ENCODE results near the gene UBE2D2. TPM values are rescaled to one million over a fixed set of nuclear protein-coding genes. Genes with fewer than 3 reads are reported as not detected.

Gene UBE2D2
- total RNA-seq, 3 donors from 2014 or later, result 139 to 145 (median 140) TPM

DNA sequence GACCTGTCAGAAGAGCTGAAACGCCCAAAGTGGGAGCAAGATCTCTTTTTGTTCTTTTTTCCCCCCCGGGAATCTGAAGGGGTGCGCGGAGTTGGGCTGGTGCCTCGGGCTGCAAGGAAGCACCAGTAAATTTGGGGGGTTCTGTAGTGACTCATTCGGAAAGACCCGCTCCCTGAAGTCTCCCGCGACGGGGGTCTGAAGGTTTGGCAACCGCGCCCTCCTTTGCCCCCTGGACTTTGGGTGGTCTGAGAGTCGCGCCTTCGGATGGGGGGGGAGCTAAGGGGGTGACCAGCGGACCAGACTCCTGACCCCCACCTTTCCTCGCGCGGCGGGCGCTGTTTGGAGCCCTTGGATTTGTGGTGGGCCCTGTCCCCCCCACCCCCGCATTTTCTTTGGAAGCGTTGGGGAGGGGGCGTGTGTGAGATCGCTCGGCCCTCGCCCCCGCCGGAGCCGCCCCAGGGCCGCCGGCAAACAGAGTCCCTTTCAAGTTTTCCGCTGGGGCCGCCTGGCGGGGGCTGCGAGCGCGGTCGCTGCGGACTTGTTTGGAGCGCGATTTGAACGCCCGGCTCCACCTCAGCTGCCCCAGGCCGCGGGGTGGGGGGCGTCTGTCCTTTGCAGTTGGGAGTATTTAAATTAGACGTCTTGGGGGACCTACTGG is 89.0 kb downstream of the UBE2D2 start:
- Histone ChIP-seq H3K4me3 (peak overlapping the region; percentile 80), H3K4me1 (ENCODE audit: low read depth) (peaks cover 40% of the 10 kb centered on the region), H3K36me3 (ENCODE audit: low read depth) (no peaks in the 10 kb centered on the region), H3K9me3 (no peaks in the 10 kb centered on the region)
- TF ChIP-seq CTCF (IDR thresholded peaks at IDR 0.05), result peak; percentile 17
- no peak for ATAC-seq
- intact Hi-C loops (cut with DNase I, micrococcal nuclease), result no loop called here
- DNase-seq, result peak in 2 of 3 donors; percentile 71 to 74

- peak; percentile 61 to 65 (median 63) for DNase-seq
- Histone ChIP-seq H3K4me1 (ENCODE audit: low read depth) (peaks cover 44% of the 10 kb centered on the region), H3K4me3 (peak overlapping the region; percentile 80), H3K36me3 (ENCODE audit: low read depth) (no peaks in the 10 kb centered on the region), H3K9me3 (no peaks in the 10 kb centered on the region)
- ATAC-seq, result peak; percentile 13
- TF ChIP-seq CTCF (IDR thresholded peaks at IDR 0.05), result no peak
- intact Hi-C loops (cut with DNase I, micrococcal nuclease), result no loop called here
These were observed 89.5 kb downstream of the UBE2D2 start for GRCh38 chr5:139650689-139651042.

DNA sequence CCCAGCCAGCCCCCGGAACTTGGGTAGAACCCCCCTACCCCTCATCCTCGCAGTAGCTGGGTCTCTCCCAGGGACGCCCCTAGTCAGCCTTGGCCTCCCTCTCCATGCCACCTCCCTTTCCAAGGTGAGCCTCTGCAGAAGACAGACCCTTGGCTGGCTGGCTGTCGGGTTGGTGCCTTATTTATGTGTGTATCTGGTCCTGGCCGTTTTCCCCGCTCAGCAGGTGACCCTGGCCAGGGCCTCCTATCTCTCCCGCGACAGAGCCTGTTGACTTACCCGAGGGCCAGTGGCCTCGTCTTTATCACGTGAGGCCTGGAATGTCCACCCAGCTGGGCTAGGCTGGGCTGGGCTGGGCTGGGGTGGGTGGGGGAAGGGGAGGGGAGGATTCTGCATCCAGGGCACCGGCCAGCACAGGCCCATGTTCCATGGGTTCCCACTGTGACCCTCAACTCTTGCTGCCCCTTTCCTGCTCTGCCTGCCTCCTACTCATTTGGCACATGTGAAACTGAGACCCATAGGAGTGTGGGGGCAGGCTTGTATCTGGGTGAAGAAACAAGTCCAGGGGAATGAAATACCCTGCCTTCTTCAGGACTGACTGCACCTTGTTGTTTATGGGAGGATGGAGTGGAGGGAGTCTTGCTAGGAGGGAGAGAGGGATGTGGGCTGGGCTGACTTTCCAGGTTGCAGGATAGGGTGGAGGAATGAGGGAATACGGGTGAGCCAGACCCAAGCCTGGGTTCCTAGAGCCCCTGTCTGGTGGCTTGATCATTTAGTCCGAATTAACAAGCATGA is 90.1 kb downstream of the UBE2D2 start:
- Histone ChIP-seq H3K9me3 (no peaks in the 10 kb centered on the region), H3K36me3 (ENCODE audit: low read depth) (no peaks in the 10 kb centered on the region), H3K4me3 (no peak overlapping the region), H3K4me1 (ENCODE audit: low read depth) (peaks cover 50% of the 10 kb centered on the region)
- peak; percentile 18 for ATAC-seq
- no peak for TF ChIP-seq CTCF (IDR thresholded peaks at IDR 0.05)
- peak; percentile 59 to 73 (median 62) for DNase-seq
- intact Hi-C loops (cut with DNase I, micrococcal nuclease), result no loop called here

- intact Hi-C loops (cut with DNase I, micrococcal nuclease), result no loop called here
- H3K9me3 ChIP-seq, result no peaks in the 10 kb centered on the region
- no peaks in the 10 kb centered on the region for H3K36me3 ChIP-seq (ENCODE audit: low read depth)
- TF ChIP-seq CTCF (IDR thresholded peaks at IDR 0.05), result no peak
- DNase-seq (peak; percentile 84 to 88 (median 85)), ATAC-seq (peak; percentile 8)
- H3K4me3 ChIP-seq, result no peak overlapping the region
- peaks cover 56% of the 10 kb centered on the region for H3K4me1 ChIP-seq (ENCODE audit: low read depth)
These were observed 91.0 kb downstream of the UBE2D2 start for GRCh38 chr5:139651853-139652787.

DNA sequence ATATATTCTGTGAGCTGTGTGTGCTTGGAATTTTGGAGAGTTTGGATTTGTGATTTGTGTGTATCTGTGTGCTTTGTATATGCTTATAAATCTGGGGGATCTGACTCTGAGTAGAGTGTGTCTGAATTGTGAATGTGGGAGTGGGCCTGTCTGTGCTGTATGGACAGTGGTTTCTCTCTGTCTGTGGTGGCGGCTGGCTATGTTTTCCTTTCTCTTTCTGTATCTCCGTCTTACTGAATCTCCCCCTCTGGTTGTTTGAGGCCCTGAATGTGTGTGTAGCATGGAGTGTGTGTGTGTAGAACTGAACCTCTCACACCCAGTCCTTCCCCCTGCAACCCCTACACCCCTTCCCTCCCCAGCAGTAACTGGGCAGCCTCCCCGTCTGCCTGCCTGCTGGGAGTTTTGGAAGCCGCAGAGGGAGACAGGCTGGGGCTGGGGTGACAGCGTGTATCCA is 91.7 kb downstream of the UBE2D2 start:
- H3K36me3 ChIP-seq (ENCODE audit: low read depth), result no peaks in the 10 kb centered on the region
- intact Hi-C loops (cut with DNase I, micrococcal nuclease), result no loop called here
- H3K4me3 ChIP-seq, result no peak overlapping the region
- peak in 2 of 3 donors; percentile 10 to 38 for DNase-seq
- peaks cover 56% of the 10 kb centered on the region for H3K4me1 ChIP-seq (ENCODE audit: low read depth)
- ATAC-seq, result no peak
- TF ChIP-seq CTCF (IDR thresholded peaks at IDR 0.05), result no peak
- H3K9me3 ChIP-seq, result no peaks in the 10 kb centered on the region
